RCC 7860 (cell line): Measurements from ENCODE around the gene SLC25A6.
"Not testable (repeated sequence)": the region's sequence is repeated elsewhere in the genome, so short reads cannot be mapped to it uniquely, and the experiment has no call there.

Source experiments
- DNase-seq: peaks from one replicate; pipeline ENCODE4 v3.0.0-alpha.2; 2015; ENCODE audit warnings: low spot score
- FAIRE-seq: peaks from 2 replicates; lab custom pipeline; 2012; peaks lifted over from hg19 to GRCh38; lab: Jason Lieb, UNC

SLC25A6 gene

DNA sequence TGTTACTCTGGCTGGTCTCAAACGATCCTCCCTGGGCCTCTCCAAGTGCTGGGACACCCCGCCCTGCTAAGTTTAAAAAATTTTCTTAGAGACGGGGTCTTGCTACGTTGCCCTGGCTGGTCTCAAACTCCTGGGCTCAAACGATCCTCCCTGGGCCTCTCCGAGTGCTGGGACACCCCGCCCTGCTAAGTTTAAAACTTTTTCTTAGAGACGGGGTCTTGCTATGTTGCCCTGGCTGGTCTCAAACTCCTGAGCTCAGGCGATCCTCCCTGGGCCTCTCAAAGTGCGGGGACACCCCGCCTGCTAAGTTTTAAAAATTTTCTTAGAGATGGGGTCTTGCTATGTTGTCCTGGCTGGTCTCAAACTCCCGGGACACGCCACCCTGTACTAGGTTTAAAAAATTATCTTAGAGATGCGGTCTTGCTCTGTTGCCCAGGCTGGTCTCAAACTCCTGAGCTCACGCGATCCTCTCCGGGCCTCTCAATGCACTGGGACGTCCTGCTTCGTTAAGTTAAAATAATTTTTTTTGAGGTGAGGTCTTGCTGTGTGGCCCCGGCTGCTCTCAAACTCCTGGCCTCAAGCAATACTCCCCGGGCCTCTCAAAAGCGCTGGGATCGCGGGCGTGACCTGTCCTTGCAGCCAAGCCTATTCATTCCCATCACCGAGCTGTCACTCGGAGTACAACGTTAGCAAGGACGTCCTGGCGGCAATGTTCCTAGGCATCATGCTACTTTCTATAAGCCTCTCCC, 1.1 kb downstream of the SLC25A6 start:
- DNase-seq (no peak), FAIRE-seq (no peak)

DNA sequence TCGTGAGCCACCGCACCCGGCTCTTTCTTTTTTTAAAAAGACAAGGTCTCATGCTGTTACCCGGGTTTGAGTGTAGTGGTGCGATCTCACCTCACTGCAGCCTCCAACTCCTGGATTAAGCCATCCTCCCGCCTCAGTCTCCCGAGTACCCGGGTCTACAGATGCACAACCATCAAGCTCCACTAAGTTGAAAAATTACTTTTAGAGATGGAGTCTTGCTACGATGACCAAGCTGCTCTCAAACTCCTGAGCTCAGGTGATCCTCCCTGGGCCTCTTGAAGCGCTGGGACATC, 2.0 kb downstream of the SLC25A6 start:
- DNase-seq = no peak
- FAIRE-seq = no peak

- FAIRE-seq = no peak
- DNase-seq = no peak
Observed at GRCh38 chrX:1389181-1389992, 2.5 kb downstream of the SLC25A6 start.

DNA sequence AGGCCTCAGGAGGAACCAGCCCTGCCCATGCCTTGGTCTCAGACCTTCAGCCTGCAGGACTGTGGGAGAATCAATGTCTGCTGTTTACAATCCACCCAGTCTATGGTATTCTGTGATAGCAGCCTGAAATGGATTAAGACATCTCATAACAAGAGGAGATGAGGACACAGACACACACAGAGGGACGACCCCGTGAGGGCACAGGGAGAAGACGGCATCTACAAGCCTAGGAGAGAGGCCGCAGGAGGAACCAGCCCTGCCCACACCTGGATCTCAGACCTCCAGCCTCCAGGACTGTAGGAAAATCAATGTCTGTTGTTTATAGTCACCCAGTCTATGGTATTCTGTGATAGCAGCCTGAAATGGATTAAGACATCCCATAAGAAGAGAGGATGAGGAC, 3.3 kb downstream of the SLC25A6 start:
- no peak for DNase-seq
- FAIRE-seq = no peak

- DNase-seq = no peak
- no peak for FAIRE-seq
Observed at GRCh38 chrX:1387141-1387776, 4.7 kb downstream of the SLC25A6 start.

DNA sequence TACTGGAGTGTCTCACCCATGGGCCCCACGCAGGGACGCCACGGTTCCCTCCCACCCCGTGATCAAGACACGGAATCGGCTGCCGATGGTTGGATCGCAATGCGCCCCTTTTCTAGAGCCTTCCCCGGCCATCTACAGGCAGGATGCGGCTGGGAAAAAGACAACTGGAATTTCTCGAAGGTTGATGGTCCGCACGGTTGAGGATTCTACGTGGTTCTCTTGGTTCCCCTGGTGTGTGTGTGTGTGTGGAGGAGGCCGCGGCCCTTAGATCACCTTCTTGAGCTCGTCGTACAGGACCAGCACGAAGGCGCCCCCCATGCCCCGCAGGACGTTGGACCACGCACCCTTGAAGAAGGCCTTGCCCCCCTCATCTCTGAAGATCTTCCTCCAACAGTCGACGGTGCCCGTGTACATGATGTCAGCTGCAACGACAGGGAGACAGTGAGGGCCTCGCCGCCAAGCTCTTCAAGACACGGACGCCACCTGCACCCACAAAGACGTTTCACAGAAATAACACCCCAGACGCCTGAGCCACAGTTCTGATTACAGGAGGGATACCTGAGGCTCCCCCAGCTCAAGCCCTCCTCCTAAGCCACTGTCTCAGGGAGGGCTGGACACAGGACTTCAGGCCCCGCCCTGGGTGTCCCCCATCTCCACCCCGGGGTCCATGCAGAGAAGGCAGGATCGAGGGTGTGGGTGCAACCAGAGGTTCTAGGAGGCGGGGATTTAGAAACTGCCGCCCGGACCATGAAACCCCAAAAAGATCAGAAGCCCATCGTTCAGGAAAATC, 5.4 kb downstream of the SLC25A6 start:
- FAIRE-seq = no peak
- no peak for DNase-seq

GRCh38 chrX:1385253-1386223, 6.4 kb downstream of the SLC25A6 start:
- no peak for FAIRE-seq

GRCh38 chrX:1384658-1385252, 7.2 kb downstream of the SLC25A6 start:
- DNase-seq (no peak), FAIRE-seq (no peak)

More at GRCh38 chrX:1385253-1386223, 6.4 kb downstream of the SLC25A6 start:
- DNase-seq = no peak

DNA sequence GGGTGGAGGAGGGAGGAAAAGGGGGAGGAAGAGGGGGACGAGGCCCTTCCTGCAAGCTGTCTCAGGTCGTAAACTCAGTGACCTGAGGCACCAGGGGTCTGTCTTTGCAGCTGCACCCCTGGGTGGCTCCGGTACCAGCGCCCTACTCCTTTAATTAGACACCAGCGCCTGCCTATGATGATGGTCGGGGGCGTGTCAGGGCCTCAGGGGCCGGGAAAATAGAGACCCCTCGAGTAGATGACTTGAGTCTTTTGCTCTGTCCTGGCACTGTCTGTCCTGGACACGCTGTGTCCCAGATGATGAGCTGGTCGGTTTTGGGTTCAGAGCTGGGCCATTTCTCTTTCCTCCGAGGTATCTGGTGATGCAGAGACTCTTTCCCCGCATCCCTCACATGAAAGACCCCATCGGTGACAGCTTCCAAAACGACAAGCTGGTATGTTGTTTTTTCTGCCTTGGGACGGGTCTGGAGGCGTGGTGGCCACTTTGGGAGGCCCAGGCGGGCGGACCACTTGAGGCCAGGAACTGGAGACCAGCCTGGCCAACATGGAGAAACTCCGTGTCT, 11.2 kb downstream of the SLC25A6 start:
- DNase-seq (no peak), FAIRE-seq (no peak)

DNA sequence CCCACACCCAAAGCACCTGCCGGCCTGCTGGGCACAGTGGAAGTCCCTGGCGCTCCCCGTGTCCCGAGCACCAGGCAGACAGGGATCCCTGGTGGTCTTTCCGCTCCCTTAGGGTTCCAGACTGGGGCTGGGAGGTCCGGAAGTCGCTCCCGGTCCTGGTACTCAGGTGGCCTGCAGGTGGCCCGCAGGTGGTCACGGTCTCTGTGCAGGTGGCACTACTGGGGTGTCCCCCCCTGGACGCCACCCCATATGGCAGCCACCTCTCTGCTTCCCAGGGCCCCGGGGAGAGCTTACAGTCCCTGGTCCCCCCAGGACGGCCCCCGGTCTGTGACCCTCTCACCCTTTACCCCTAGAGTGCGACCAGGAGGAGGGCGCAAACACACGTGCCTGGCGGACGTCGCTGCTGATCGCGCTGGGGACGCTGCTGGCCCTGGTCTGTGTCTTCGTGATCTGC, 13.6 kb downstream of the SLC25A6 start:
- no peak for FAIRE-seq
- DNase-seq = no peak

DNA sequence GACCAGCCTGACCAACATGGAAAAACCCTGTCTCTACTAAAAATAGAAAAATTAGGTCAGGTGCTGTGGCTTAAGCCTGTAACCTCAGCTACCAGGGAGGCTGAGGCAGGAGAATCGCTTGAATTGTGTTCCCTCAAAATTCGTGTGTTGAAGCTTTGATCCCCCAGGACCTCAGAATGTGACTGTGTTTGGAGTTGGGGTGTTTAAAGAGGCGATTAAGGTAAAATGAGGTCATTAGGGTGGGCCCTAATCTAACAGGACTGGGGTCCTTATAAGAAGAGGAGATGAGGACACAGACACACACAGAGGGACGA, 23.6 kb downstream of the SLC25A6 start:
- no peak for FAIRE-seq
- no peak for DNase-seq

GRCh38 chrX:1366363-1366762, 25.6 kb downstream of the SLC25A6 start:
- DNase-seq, FAIRE-seq: not testable (repeated sequence)

DNA sequence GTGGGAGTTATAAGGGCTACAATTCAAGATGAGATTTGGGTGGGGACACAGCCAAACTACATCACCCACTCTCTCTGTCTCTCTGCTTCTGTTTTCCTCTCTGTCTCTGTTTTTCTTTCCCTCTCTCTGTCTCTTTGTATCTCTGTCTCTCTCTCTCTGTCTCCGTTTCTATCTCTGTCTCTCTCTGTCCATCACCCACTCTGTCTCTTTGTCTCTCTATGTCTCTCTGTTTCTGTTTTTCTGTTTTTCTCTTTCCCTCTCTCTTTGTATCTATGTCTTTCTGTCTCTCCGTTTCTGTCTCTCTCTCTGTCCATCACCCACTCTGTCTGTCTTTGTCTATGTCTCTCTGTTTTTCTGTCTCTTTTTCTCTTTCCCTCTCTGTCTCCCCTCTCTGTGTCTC, 30.0 kb downstream of the SLC25A6 start:
- FAIRE-seq (no peak), DNase-seq (no peak)

- FAIRE-seq (no peak), DNase-seq (no peak)
Observed at GRCh38 chrX:1361275-1361674, 30.6 kb downstream of the SLC25A6 start.

- DNase-seq = no peak
- FAIRE-seq = no peak
Observed at GRCh38 chrX:1360171-1360570, 31.7 kb downstream of the SLC25A6 start.

DNA sequence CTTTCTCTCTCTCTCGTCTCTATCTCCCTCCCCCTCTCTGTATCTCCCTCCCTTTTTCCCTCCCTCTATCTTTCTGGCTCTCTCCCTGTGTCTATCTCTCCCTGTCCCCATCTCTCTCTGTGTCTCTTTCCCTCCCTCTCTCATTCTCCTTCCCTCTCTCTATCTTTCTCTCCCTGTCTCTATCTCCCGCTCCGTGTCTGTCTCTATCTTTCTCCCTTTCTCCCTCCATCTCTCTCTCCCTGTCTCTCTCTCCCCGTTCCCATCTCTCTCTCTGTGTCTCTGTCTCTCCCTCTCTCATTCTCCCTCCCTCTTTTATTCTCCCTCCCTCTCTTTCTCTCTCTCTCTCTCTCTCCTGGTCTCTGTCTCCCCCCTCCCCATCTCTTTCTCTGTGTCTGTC, 32.4 kb downstream of the SLC25A6 start:
- FAIRE-seq (no peak), DNase-seq (no peak)

GRCh38 chrX:1358793-1359476, 33.0 kb downstream of the SLC25A6 start:
- FAIRE-seq = no peak
- DNase-seq = no peak

DNA sequence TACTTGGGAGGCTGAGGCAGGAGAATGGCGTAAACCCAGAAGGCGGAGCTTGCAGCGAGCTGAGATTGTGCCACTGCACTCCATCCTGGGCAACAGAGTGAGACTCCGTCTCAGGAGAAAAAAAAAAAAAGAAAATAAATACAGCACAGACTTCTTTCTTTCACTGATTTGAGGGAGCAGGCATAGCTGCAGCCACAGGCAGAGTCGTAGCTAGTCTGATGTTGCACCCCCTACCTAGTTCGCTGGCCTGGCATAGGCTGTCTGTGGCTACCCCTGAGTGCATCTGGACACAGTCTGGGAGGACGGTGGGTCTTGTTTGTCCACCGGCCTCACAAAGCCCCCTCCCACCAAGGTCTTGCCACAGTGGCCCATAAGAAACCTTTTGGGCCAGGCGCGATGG, 33.9 kb downstream of the SLC25A6 start:
- FAIRE-seq (no peak), DNase-seq (no peak)
